Upper lobe of right lung (tissue), 1 donor: ENCODE measurements around the gene CHID1. TPM values are rescaled to one million over a fixed set of nuclear protein-coding genes. Genes with fewer than 3 reads are reported as not detected.

Experiments
- ATAC-seq: fragments of 200-7000 bp; cut with Tn5 transposase; one replicate; pipeline ENCODE4 v1.9.1; 2020; ENCODE audit warnings: mild to moderate bottlenecking, moderate library complexity
- DNase-seq: peaks from one replicate; pipeline ENCODE4 v3.0.0-alpha.2; 2020
- H3K27ac ChIP-seq: fragments of 200-600 bp; one replicate; pipeline ENCODE4 v1.8.0; 2022
- H3K27me3 ChIP-seq: fragments of 200-600 bp; one replicate; pipeline ENCODE4 v1.8.0; 2022; ENCODE audit warnings: mild to moderate bottlenecking
- H3K36me3 ChIP-seq: fragments of 200-600 bp; one replicate; pipeline ENCODE4 v1.8.0; 2022
- H3K4me1 ChIP-seq: fragments of 200-600 bp; one replicate; pipeline ENCODE4 v1.8.0; 2022
- H3K4me3 ChIP-seq: fragments of 200-600 bp; one replicate; pipeline ENCODE4 v1.8.0; 2022; ENCODE audit warnings: mild to moderate bottlenecking
- H3K9me3 ChIP-seq: fragments of 200-600 bp; one replicate; pipeline ENCODE4 v1.8.0; 2022
- intact Hi-C: fragments of 100-400 bp; cut with DNase I; formaldehyde crosslinking; loops from one replicate; pipeline ENCODE4 v1.11.0; 2022
- total RNA-seq: library from RNA; stranded (reverse); fragmentation: NEBNext Ultra II Directional; extraction: Animal tissue kit (Norgen Biotek cat#: 25700); gene quantifications from one replicate; pipeline ENCODE4 v1.2.1, GENCODE V29; 2021
- TF ChIP-seq, protein P1 (sequence below): fragments of 200-600 bp; IDR thresholded peaks from one replicate; pipeline ENCODE4 v1.8.0; 2022; ENCODE audit warnings: antibody characterized with exemption
- donor health status: DM: no; HTN: yes; CAD: no; lungs with severe emphysema.

The CHID1 gene
- total RNA-seq, 1 donor from 2014 or later, result 52.9 TPM

DNA sequence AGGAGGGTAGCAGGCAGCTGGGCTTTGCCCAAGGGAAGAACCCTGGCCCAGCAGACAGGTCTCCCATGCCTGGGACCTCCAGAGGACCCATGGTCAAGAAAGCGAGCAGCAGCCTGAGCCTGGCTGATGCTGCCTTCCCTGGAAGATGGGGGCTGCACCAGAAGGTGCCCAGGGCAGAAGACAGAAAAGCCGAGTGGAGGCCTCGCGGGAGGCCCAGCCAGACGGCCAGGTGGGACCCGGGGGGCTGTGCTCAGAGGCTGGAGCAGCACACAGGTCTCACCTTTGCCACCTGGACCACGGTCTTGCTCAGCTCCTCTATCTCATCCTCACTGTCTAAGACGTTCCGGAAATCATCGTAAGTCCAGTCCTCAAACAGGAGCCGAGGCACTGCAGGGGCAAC is 10.9 kb downstream of the CHID1 start:
- no peak overlapping the region for H3K4me3 ChIP-seq
- intact Hi-C loops, result no loop called here
- TF ChIP-seq, protein P1, sequence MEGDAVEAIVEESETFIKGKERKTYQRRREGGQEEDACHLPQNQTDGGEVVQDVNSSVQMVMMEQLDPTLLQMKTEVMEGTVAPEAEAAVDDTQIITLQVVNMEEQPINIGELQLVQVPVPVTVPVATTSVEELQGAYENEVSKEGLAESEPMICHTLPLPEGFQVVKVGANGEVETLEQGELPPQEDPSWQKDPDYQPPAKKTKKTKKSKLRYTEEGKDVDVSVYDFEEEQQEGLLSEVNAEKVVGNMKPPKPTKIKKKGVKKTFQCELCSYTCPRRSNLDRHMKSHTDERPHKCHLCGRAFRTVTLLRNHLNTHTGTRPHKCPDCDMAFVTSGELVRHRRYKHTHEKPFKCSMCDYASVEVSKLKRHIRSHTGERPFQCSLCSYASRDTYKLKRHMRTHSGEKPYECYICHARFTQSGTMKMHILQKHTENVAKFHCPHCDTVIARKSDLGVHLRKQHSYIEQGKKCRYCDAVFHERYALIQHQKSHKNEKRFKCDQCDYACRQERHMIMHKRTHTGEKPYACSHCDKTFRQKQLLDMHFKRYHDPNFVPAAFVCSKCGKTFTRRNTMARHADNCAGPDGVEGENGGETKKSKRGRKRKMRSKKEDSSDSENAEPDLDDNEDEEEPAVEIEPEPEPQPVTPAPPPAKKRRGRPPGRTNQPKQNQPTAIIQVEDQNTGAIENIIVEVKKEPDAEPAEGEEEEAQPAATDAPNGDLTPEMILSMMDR, result no peak

DNA sequence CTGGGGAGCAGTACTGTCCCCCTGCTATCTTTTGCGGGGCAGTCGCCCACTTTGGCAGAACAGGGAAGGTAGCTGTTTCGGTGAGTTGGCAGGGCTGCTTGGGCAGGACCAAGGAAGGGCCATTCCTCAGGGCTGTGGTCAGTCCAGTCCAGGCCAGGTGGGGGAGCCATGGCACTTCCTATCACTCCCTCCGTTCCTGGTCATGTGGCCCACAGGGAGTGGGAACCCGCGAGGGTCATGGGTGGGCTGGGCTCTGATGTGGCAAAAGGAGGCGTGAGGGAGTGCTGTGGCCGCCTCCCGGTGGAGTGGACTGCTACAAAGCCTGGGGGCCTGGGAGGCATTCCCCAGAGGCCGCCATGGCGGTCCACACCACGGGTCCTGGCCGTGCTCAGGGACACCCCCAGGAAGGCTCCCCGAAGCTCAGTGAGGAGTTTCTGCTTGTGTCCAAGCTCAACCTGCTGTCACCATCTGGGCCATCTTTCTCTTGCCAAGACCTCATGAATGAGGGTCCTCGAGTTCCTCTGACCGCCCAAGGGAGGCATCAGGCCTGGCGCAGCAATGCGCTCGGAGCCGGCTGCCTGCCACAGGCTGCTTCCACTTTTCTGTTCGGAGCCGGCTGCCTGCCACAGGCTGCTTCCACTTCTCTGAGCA is 11.9 kb downstream of the CHID1 start:
- Histone ChIP-seq H3K27me3 (no peaks in the 10 kb centered on the region), H3K4me1 (no peaks in the 10 kb centered on the region), H3K9me3 (no peaks in the 10 kb centered on the region), H3K4me3 (no peak overlapping the region), H3K27ac (no peak overlapping the region), H3K36me3 (peaks cover 51% of the 10 kb centered on the region)
- ATAC-seq (peak; percentile 24), DNase-seq (no peak)
- TF ChIP-seq, protein P1, result peak; percentile 12
- intact Hi-C loops, result no loop called here

More for the DNA sequence above, 10.9 kb downstream of the CHID1 start:
- H3K27ac ChIP-seq, result no peak overlapping the region
- DNase-seq (no peak), ATAC-seq (no peak)
- peaks cover 60% of the 10 kb centered on the region for H3K36me3 ChIP-seq
- H3K27me3 ChIP-seq, result no peaks in the 10 kb centered on the region
- no peaks in the 10 kb centered on the region for H3K4me1 ChIP-seq
- no peaks in the 10 kb centered on the region for H3K9me3 ChIP-seq

DNA sequence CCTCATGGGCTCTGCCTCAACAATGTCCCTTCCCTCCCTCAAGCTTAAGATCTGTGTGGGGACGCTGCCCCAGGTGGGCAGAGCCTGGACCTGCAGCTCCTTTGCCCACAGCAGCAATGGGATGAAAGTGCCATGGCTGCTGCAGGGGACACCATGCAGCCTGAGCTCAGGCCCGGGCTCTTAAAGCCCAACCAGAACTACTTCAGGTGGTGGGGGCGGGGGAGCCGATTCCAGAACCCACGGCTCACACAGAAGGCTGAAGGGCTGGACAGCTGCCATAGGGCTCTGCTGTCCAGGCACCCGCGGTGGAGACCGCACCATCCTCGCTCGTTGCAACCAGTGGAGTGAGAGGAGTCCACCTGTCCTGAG is 12.5 kb downstream of the CHID1 start:
- Histone ChIP-seq H3K27me3 (no peaks in the 10 kb centered on the region), H3K4me1 (no peaks in the 10 kb centered on the region), H3K4me3 (no peak overlapping the region), H3K27ac (no peak overlapping the region), H3K9me3 (no peaks in the 10 kb centered on the region), H3K36me3 (peaks cover 47% of the 10 kb centered on the region)
- intact Hi-C loops, result no loop called here
- no peak for DNase-seq
- ATAC-seq, result no peak
- TF ChIP-seq, protein P1, result no peak

DNA sequence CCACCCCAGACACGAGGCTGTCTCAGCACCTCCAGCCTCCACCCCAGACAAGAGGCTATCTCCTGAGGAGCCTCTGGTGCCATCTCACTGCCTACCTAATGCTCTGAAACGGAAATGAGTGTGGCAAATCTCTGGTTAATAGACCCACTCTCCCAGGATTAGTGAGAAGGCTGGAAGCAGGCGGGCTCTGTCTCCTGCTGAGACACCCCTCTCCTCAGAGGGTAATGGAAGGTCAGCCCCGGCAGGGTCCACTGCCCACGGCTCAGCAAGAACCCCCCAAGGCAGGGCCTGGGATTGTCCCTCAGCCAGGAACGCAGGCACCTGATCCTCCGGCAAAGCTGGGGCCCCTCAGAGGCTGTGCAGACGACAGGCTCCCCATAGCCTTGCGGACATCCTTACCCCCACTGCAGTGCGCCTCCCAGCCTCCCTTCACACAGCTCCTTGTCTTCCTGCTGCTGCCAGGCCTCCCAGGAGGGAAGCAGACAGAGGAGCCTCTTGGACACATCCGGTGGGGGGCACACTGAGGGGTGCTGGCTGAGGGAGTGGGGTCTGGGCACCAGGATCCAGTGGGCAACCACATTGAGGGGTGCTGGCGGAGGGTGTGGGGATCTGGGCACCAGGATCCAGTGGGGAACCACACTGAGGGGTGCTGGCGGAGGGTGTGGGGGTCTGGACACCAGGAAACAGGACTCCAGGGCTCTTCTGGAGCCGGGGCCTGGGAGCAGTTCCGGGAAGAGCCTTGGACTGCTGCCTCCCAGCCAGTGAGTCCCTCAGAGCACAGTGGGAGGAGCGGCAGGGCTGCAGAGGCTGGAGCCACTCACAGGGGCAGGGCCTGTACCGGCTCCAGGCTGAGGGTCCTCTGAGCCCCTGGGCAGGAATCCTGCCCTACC is 13.1 kb downstream of the CHID1 start:
- DNase-seq (no peak), ATAC-seq (no peak)
- H3K9me3 ChIP-seq, result no peaks in the 10 kb centered on the region
- H3K4me1 ChIP-seq, result no peaks in the 10 kb centered on the region
- TF ChIP-seq, protein P1, result no peak
- intact Hi-C loops, result no loop called here
- no peak overlapping the region for H3K4me3 ChIP-seq
- no peaks in the 10 kb centered on the region for H3K27me3 ChIP-seq
- H3K27ac ChIP-seq, result no peak overlapping the region
- H3K36me3 ChIP-seq, result peaks cover 41% of the 10 kb centered on the region

DNA sequence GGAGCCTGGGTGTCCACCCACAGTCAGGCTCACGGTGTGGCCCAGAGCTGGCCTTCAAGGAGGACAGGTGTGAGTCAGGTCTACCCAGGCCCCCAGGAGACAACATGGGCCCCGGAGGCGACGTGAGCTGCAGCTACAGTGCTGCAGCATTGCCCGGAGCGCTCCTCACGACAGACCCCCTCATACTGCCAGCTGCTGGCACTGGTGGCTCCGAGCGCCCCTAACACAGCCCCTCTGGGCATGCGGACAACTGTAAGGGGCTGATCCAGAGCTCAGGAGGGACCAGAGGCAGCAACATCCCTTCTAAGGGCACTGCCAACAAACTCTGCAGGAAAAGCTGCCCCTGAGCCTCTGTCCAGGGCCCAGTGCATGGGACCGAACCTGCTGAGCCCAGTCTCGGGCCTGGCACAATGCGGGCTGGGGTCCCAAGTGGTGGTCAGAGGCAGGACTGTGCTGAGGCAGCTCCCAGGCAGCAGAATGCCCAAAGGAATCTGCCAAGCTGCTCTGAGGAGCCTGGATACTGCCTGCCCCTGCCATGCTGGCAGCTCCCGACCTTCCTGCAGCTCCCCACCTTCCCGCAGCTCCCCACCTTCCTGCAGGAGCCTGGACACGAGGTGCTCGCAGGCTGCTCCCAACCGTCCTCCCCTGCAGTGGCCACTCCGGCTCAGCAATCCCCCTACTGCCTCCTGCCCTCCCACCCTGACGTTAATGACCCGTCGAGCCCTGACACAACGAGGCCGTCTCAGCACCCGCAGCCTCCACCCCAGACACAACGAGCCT is 15.1 kb downstream of the CHID1 start:
- H3K27ac ChIP-seq, result no peak overlapping the region
- no peak for ATAC-seq
- TF ChIP-seq, protein P1, result no peak
- no peaks in the 10 kb centered on the region for H3K27me3 ChIP-seq
- no peaks in the 10 kb centered on the region for H3K9me3 ChIP-seq
- no peak for DNase-seq
- intact Hi-C loops, result no loop called here
- no peaks in the 10 kb centered on the region for H3K4me1 ChIP-seq
- H3K4me3 ChIP-seq, result no peak overlapping the region
- H3K36me3 ChIP-seq, result peaks cover 22% of the 10 kb centered on the region
